Measurements from ENCODE around the gene KL. TPM values are rescaled to one million over a fixed set of nuclear protein-coding genes. Genes with fewer than 3 reads are reported as not detected.
A peak's percentile ranks its signal among the peaks of the same experiment; 100 is the strongest.

KL gene
- total and polyA plus RNA-seq, 2 experiments from 2014 or later = 0.03 TPM; not detected in 1

DNA sequence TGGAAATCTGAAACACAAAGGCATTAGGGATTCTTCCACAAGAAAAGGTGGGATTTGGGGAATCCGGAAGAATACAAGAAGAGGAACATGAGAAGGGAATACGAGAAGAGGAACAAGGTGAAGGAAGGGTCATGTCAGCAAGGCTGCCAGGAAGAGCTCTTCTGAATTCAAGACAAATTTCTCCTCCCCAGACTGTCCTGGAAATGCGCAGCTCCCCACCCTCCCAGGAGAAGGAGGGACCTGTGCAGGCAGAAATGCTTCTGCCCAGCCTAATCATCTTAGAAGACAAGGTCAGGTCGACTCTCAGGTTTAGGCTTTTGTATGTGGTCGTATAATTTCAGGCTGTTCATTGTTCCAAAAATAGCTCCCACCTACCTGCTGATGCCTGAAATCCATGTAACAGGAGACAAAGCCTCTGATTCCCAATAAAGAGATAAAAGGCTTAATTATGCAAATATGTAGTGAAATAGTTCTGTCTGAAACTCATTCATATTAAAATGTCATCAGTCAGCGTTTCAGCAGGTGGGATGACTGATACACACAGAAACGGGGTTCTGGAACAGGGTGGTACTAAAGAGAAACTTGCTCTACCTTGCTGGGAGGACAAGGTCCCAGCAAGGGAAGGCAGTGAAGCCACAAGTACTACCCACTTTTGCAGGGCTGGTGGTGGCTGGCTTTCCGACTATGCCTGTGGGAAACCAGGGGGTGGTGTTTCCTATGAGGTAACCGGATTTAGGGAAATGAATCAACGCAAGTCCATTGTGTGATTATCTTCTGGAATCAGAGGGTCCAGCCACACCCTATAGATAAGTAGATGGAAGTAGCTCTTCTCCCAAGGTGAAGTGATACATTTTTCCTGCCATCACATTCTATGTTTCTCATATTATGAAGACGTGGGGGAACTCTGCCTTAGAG is 76.1 kb downstream of the KL start:
- no peaks in the 10 kb centered on the region for H4K20me1 ChIP-seq (replicated peaks; ENCODE audit: insufficient read depth)
- peaks cover 4% of the 10 kb centered on the region for H3K27me3 Mint-ChIP-seq (ENCODE audit: insufficient read depth, low read depth, poor library complexity)
- H2AFZ ChIP-seq = no peak overlapping the region; the same call in 1 of the 2 replicates
- peaks cover 20% of the 10 kb centered on the region for H3K9me2 ChIP-seq (ENCODE audit: insufficient read depth)
- H3F3A ChIP-seq (replicated peaks; ENCODE audit: low read depth) = no peaks in the 10 kb centered on the region
- H3K36me3 ChIP-seq (ENCODE audit: insufficient read depth) = no peaks in the 10 kb centered on the region
- peaks cover 15% of the 10 kb centered on the region for H3K4me1 Mint-ChIP-seq
- peak overlapping the region; percentile 17; the same call in 1 of the 2 replicates for H3K27ac Mint-ChIP-seq
- peaks cover 5% of the 10 kb centered on the region; the same call in 1 of the 3 replicates for H3K9me3 Mint-ChIP-seq
- H3K4me1 ChIP-seq (ENCODE audit: insufficient read depth) = peaks cover 15% of the 10 kb centered on the region; the same call in 1 of the 2 replicates
- no peak overlapping the region for H3K27ac ChIP-seq (ENCODE audit: low read depth)
- ATAC-seq (peak; percentile 49; the same call in 2 of the 3 replicates), DNase-seq (ENCODE audit: low spot score) (peak; percentile 27)
- H3K27me3 ChIP-seq (ENCODE audit: insufficient read depth) = no peaks in the 10 kb centered on the region
- no peak overlapping the region for H3K4me3 ChIP-seq
- no peak overlapping the region; the same call in 2 of the 3 replicates for H3K4me3 Mint-ChIP-seq
- no peaks in the 10 kb centered on the region for H3K79me2 ChIP-seq (replicated peaks; ENCODE audit: insufficient read depth)
- TF ChIP-seq, protein P1, sequence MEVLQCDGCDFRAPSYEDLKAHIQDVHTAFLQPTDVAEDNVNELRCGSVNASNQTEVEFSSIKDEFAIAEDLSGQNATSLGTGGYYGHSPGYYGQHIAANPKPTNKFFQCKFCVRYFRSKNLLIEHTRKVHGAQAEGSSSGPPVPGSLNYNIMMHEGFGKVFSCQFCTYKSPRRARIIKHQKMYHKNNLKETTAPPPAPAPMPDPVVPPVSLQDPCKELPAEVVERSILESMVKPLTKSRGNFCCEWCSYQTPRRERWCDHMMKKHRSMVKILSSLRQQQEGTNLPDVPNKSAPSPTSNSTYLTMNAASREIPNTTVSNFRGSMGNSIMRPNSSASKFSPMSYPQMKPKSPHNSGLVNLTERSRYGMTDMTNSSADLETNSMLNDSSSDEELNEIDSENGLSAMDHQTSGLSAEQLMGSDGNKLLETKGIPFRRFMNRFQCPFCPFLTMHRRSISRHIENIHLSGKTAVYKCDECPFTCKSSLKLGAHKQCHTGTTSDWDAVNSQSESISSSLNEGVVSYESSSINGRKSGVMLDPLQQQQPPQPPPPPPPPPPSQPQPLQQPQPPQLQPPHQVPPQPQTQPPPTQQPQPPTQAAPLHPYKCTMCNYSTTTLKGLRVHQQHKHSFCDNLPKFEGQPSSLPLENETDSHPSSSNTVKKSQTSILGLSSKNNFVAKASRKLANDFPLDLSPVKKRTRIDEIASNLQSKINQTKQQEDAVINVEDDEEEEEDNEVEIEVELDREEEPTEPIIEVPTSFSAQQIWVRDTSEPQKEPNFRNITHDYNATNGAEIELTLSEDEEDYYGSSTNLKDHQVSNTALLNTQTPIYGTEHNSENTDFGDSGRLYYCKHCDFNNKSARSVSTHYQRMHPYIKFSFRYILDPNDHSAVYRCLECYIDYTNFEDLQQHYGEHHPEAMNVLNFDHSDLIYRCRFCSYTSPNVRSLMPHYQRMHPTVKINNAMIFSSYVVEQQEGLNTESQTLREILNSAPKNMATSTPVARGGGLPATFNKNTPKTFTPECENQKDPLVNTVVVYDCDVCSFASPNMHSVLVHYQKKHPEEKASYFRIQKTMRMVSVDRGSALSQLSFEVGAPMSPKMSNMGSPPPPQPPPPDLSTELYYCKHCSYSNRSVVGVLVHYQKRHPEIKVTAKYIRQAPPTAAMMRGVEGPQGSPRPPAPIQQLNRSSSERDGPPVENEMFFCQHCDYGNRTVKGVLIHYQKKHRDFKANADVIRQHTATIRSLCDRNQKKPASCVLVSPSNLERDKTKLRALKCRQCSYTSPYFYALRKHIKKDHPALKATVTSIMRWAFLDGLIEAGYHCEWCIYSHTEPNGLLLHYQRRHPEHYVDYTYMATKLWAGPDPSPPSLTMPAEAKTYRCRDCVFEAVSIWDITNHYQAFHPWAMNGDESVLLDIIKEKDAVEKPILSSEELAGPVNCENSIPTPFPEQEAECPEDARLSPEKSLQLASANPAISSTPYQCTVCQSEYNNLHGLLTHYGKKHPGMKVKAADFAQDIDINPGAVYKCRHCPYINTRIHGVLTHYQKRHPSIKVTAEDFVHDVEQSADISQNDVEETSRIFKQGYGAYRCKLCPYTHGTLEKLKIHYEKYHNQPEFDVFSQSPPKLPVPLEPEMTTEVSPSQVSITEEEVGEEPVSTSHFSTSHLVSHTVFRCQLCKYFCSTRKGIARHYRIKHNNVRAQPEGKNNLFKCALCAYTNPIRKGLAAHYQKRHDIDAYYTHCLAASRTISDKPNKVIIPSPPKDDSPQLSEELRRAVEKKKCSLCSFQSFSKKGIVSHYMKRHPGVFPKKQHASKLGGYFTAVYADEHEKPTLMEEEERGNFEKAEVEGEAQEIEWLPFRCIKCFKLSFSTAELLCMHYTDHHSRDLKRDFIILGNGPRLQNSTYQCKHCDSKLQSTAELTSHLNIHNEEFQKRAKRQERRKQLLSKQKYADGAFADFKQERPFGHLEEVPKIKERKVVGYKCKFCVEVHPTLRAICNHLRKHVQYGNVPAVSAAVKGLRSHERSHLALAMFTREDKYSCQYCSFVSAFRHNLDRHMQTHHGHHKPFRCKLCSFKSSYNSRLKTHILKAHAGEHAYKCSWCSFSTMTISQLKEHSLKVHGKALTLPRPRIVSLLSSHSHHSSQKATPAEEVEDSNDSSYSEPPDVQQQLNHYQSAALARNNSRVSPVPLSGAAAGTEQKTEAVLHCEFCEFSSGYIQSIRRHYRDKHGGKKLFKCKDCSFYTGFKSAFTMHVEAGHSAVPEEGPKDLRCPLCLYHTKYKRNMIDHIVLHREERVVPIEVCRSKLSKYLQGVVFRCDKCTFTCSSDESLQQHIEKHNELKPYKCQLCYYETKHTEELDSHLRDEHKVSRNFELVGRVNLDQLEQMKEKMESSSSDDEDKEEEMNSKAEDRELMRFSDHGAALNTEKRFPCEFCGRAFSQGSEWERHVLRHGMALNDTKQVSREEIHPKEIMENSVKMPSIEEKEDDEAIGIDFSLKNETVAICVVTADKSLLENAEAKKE (CRISPR knock-in tag; IDR thresholded peaks at IDR 0.05) = peak; percentile 30; the same call in 1 of the 2 replicates
- TF ChIP-seq EZH2phosphoT487 (IDR thresholded peaks at IDR 0.05; ENCODE audit: unreplicated experiment) = no peak
- H3K36me3 Mint-ChIP-seq (ENCODE audit: low read depth) = no peaks in the 10 kb centered on the region
- no peak overlapping the region; the same call in 1 of the 2 replicates for H3K4me2 ChIP-seq
